PFSK-1 (cell line): ENCODE data around the gene EIF1.

Experiments
- FOXP2 ChIP-seq: optimal IDR thresholded peaks from 2 replicates; pipeline ENCODE3; 2011; ENCODE audit warnings: borderline replicate concordance, control low read depth, inconsistent platforms; ENCODE audit not compliant: insufficient read depth; ENCODE audit errors: extremely low read length, extremely low read depth
- POLR2AphosphoS5 ChIP-seq: IDR thresholded peaks from 2 replicates; pipeline ENCODE4 v1.6.1; 2012; ENCODE audit warnings: low read depth, mild to moderate bottlenecking, control low read depth, low read length, moderate library complexity
- REST ChIP-seq, 2 experiments: IDR thresholded peaks; 2 replicates each; pipeline versions ENCODE4 v1.6.1 to v1.8.0; 2011 to 2012; ENCODE audit warnings: low read depth in 2 of 2, low read length in 2 of 2, control low read depth in 1 of 2, inconsistent platforms in 1 of 2, mild to moderate bottlenecking in 1 of 2, moderate library complexity in 1 of 2; ENCODE audit not compliant: insufficient read depth in 1 of 2
- SIN3A ChIP-seq: IDR thresholded peaks from 2 replicates; pipeline ENCODE4 v1.6.1; 2012; ENCODE audit warnings: mild to moderate bottlenecking, low read length, moderate library complexity, borderline replicate concordance; ENCODE audit not compliant: insufficient read depth
- TAF1 ChIP-seq: IDR thresholded peaks from 2 replicates; pipeline ENCODE4 v1.6.1; 2012; ENCODE audit warnings: low read length, control low read depth, borderline replicate concordance; ENCODE audit not compliant: insufficient read depth

The EIF1 gene

GRCh38 chr17:41695134-41695661, 6.5 kb downstream of the EIF1 start:
- TF ChIP-seq POLR2AphosphoS5 (no peak), TAF1 (no peak), REST (IDR thresholded peaks at IDR 0.05; ENCODE audit: insufficient read depth in 1 of 2, low read depth in 2 of 2, low read length in 2 of 2) (no peak), FOXP2 (no peak), SIN3A (no peak)

GRCh38 chr17:41695954-41696757, 7.5 kb downstream of the EIF1 start:
- TF ChIP-seq REST (IDR thresholded peaks at IDR 0.05; ENCODE audit: insufficient read depth in 1 of 2, low read depth in 2 of 2, low read length in 2 of 2) (no peak), TAF1 (no peak), SIN3A (no peak), POLR2AphosphoS5 (no peak), FOXP2 (no peak)

- TF ChIP-seq SIN3A (no peak), POLR2AphosphoS5 (no peak), REST (IDR thresholded peaks at IDR 0.05; ENCODE audit: insufficient read depth in 1 of 2, low read depth in 2 of 2, low read length in 2 of 2) (no peak), TAF1 (no peak), FOXP2 (no peak)
Observed at GRCh38 chr17:41697122-41697962, 8.7 kb downstream of the EIF1 start.

GRCh38 chr17:41702712-41703111, 14.0 kb downstream of the EIF1 start:
- TF ChIP-seq POLR2AphosphoS5 (no peak), SIN3A (no peak), TAF1 (no peak), FOXP2 (no peak)

- no peak for TF ChIP-seq TAF1
- TF ChIP-seq SIN3A = no peak
- no peak for TF ChIP-seq FOXP2
- no peak for TF ChIP-seq POLR2AphosphoS5
- TF ChIP-seq REST (IDR thresholded peaks at IDR 0.05; ENCODE audit: insufficient read depth in 1 of 2, low read depth in 2 of 2, low read length in 2 of 2) = no peak
Observed at GRCh38 chr17:41705271-41705991, 16.7 kb downstream of the EIF1 start.
